Erythroblast (primary cell): ENCODE data around the gene SPTBN4.

Experiments used
- GATA1 ChIP-seq: IDR thresholded peaks from 2 replicates; pipeline ENCODE4 v1.6.1; 2011; ENCODE audit warnings: low read depth, mild to moderate bottlenecking, control low read depth, low read length, moderate library complexity
- POLR2A ChIP-seq: IDR thresholded peaks from 2 replicates; pipeline ENCODE4 v1.6.1; 2011; ENCODE audit warnings: mild to moderate bottlenecking, low read length

GRCh38 chr19:40444825-40445312, 21.9 kb upstream of the SPTBN4 start:
- TF ChIP-seq POLR2A (no peak), GATA1 (no peak)
